Muscle of leg (tissue), 16 donors: Measurements from ENCODE around the gene FAM221A. TPM values are rescaled to one million over a fixed set of nuclear protein-coding genes. Genes with fewer than 3 reads are reported as not detected.

Experiments used
- DNase-seq: peaks from one replicate; pipeline ENCODE4 v3.0.0; 2013
- H3K27ac ChIP-seq: one replicate; pipeline ENCODE4 v1.5.1; 2013; ENCODE audit warnings: mild to moderate bottlenecking, low read length, control low read depth
- H3K27me3 ChIP-seq: one replicate; pipeline ENCODE4 v1.6.1; 2013; ENCODE audit warnings: low read length; ENCODE audit not compliant: control insufficient read depth, insufficient read depth
- H3K36me3 ChIP-seq: one replicate; pipeline ENCODE4 v1.6.1; 2013; ENCODE audit warnings: low read length; ENCODE audit not compliant: control insufficient read depth, insufficient read depth
- H3K4me1 ChIP-seq: one replicate; pipeline ENCODE4 v1.6.1; 2013; ENCODE audit warnings: low read length; ENCODE audit not compliant: control insufficient read depth, insufficient read depth
- H3K4me3 ChIP-seq: one replicate; pipeline ENCODE4 v1.5.1; 2013; ENCODE audit warnings: low read length, control low read depth
- H3K9me3 ChIP-seq: replicated peaks from 2 replicates; pipeline ENCODE4 v1.6.1; 2013; ENCODE audit warnings: low read depth, low read length; ENCODE audit not compliant: control insufficient read depth
- WGBS: methylation state at CpG from one replicate; pipeline ENCODE4 v1.1.5; 2013; ENCODE audit warnings: missing lambda C conversion rate; ENCODE audit not compliant: insufficient coverage; 5-methylcytosine and 5-hydroxymethylcytosine counted together
- long read RNA-seq, 11 donors: transcript quantifications; one replicate each; lab custom pipeline, GENCODE V29; 2026
- polyA plus RNA-seq, 8 donors: library from polyadenylated mRNA; unstranded; fragments of 120-200 nt; gene quantifications; one replicate each; pipeline versions ENCODE4 v1.2.1 to v1.2.3, GENCODE V29; 2013; ENCODE audit warnings: inconsistent platforms in 1 of 8, low replicate concordance in 1 of 8; ENCODE audit not compliant: insufficient read length in 8 of 8, insufficient read depth in 1 of 8
- total RNA-seq: library from RNA; stranded (reverse); fragments of 120-200 nt; gene quantifications from one replicate; pipeline ENCODE4 v1.2.4, GENCODE V29; 2013

The FAM221A gene, protein sequence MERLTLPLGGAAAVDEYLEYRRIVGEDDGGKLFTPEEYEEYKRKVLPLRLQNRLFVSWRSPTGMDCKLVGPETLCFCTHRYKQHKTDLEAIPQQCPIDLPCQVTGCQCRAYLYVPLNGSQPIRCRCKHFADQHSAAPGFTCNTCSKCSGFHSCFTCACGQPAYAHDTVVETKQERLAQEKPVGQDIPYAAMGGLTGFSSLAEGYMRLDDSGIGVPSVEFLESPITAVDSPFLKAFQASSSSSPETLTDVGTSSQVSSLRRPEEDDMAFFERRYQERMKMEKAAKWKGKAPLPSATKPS
- total RNA-seq: 1.9 TPM
- polyA plus RNA-seq: 1 to 10 TPM; 1.4 to 4.5 (median 2.5) TPM
- long read RNA-seq, donor 1, partial matches to known transcripts: 0 of 1 reads
- long read RNA-seq, donor 1, other reads (novel, unspliced or antisense): 0 of 1 reads
- long read RNA-seq, donor 2: 0 reads
- long read RNA-seq, donor 3, partial matches to known transcripts: 0 of 1 reads
- long read RNA-seq, donor 3, other reads (novel, unspliced or antisense): 0 of 1 reads
- long read RNA-seq, donor 4, partial matches to known transcripts: 0 of 2 reads
- long read RNA-seq, donor 4, other reads (novel, unspliced or antisense): 0 of 2 reads
- long read RNA-seq, donor 5, partial matches to known transcripts: 0 of 1 reads
- long read RNA-seq, donor 5, other reads (novel, unspliced or antisense): 0 of 1 reads
- long read RNA-seq, donor 6, partial matches to known transcripts: 0 of 2 reads
- long read RNA-seq, donor 6, other reads (novel, unspliced or antisense): 0 of 2 reads
- long read RNA-seq, donor 7, partial matches to known transcripts: 0 of 1 reads
- long read RNA-seq, donor 7, other reads (novel, unspliced or antisense): 0 of 1 reads
- long read RNA-seq, donor 8, partial matches to known transcripts: 0 of 3 reads
- long read RNA-seq, donor 8, other reads (novel, unspliced or antisense): 0 of 3 reads
- long read RNA-seq, donor 9, partial matches to known transcripts: 0 of 1 reads
- long read RNA-seq, donor 9, other reads (novel, unspliced or antisense): 0 of 1 reads
- long read RNA-seq, donor 10, partial matches to known transcripts: 0 of 2 reads
- long read RNA-seq, donor 10, other reads (novel, unspliced or antisense): 0 of 2 reads
- long read RNA-seq, donor 11: 0 reads

GRCh38 chr7:23679898-23680413 is at the start of gene FAM221A:
TSS of gene FAM221A (plus strand) at chr7:23680199. CDS start at chr7:23680219, 20 bp downstream.
- peak; percentile 91 for DNase-seq
- peak within 1 kb of the TSS; percentile 76 for H3K27ac ChIP-seq
- WGBS: under 1% methylated on average over 49 of the region's 53 CpGs
- H3K4me1 ChIP-seq: peaks cover 12% of the 10 kb centered on the region
- H3K27me3 ChIP-seq: no peaks in the 10 kb centered on the region
- H3K36me3 ChIP-seq: no peaks in the 10 kb centered on the region
- H3K9me3 ChIP-seq: no peaks in the 10 kb centered on the region
- peak within 1 kb of the TSS; percentile 59 for H3K4me3 ChIP-seq

- no peaks in the 10 kb centered on the region for H3K27me3 ChIP-seq
- WGBS: 90% methylated on average over 4 of the region's 7 CpGs
These were observed 46.6 kb upstream of the FAM221A start for GRCh38 chr7:23633417-23633816.

DNA sequence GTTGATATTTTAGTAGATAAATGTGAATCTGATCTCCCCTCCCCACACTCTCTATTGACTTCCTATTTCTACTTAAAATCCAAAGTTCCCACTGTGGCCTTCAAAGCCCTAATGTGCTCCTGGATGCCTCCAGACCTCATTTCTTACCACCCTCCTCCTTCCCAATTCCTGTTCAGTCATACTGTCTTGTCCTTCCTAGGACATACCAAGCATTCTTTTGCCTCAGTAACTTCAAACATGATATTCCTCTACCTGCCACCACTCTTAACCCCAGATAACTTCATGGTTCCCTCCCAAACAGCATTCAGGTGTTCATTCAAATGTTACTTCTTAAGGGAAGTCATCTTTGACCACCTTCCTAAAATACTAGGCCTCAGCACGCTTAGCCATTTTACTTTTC is 34.2 kb upstream of the FAM221A start:
- no peaks in the 10 kb centered on the region for H3K4me1 ChIP-seq
- DNase-seq: no peak
- H3K4me3 ChIP-seq: no peak overlapping the region
- H3K27ac ChIP-seq: no peak overlapping the region
- WGBS: no CpG with 5 or more reads among the region's 1 CpG
- H3K9me3 ChIP-seq: no peaks in the 10 kb centered on the region
- no peaks in the 10 kb centered on the region for H3K36me3 ChIP-seq
- no peaks in the 10 kb centered on the region for H3K27me3 ChIP-seq

More at GRCh38 chr7:23633417-23633816, 46.6 kb upstream of the FAM221A start:
- DNase-seq: no peak
- H3K27ac ChIP-seq: no peak overlapping the region
- H3K4me3 ChIP-seq: no peak overlapping the region
- no peaks in the 10 kb centered on the region for H3K9me3 ChIP-seq
- peaks cover 2% of the 10 kb centered on the region for H3K4me1 ChIP-seq
- no peaks in the 10 kb centered on the region for H3K36me3 ChIP-seq

- WGBS: 96% methylated on average over 4 of the region's 5 CpGs
- Histone ChIP-seq H3K36me3 (no peaks in the 10 kb centered on the region), H3K4me3 (no peak overlapping the region)
These were observed 26.1 kb upstream of the FAM221A start for GRCh38 chr7:23653942-23654341.

DNA sequence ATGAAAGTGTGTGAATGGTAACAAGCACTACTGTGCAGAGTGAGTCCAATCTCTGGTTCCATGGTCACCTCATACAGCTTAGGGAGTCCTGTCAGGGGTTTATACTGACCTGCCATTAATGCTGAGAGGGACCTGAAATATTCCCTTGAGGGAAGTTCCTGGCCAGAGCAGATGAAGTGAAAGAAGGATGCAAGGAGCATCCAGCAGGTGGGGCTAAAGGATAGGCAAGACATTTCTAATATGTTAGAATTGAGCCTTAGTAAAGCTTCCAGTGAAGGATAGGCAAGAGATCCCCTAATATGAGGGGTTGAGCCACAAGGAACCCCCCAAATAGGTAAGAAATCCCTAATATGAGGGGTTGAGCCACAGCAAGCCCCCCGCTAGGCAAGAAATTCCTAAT is 25.5 kb upstream of the FAM221A start:
- WGBS: no CpG with 5 or more reads among the region's 1 CpG
- Histone ChIP-seq H3K4me1 (no peaks in the 10 kb centered on the region), H3K36me3 (no peaks in the 10 kb centered on the region), H3K27me3 (no peaks in the 10 kb centered on the region), H3K9me3 (peaks cover 30% of the 10 kb centered on the region), H3K27ac (no peak overlapping the region), H3K4me3 (no peak overlapping the region)
- no peak for DNase-seq

More at GRCh38 chr7:23653942-23654341, 26.1 kb upstream of the FAM221A start:
- Histone ChIP-seq H3K9me3 (peaks cover 29% of the 10 kb centered on the region), H3K27ac (no peak overlapping the region), H3K4me1 (no peaks in the 10 kb centered on the region), H3K27me3 (no peaks in the 10 kb centered on the region)
- DNase-seq: no peak

DNA sequence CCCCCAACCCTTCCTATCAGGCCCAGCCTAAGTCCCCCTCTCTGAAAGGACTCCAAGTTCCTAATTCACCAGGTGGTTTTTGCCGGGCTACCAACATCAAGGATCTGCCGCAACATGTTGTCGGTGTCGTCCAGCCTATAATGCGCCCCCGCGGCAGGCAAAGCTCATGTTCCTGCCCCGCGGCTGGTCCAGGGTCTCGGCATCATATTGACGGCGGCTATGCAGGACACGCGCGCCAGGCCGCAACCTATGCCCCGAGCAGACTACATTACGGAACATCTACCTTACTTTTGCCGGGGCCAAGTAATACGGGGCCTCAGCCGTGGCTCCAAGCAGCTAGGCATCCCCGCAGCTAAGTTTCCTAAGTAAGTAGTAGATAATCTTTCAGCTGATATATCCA is 24.6 kb upstream of the FAM221A start:
- H3K27ac ChIP-seq: no peak overlapping the region
- peaks cover 30% of the 10 kb centered on the region for H3K9me3 ChIP-seq
- no peaks in the 10 kb centered on the region for H3K4me1 ChIP-seq
- DNase-seq: no peak
- no peak overlapping the region for H3K4me3 ChIP-seq
- WGBS: 97% methylated on average over 17 of the region's 22 CpGs
- no peaks in the 10 kb centered on the region for H3K27me3 ChIP-seq
- no peaks in the 10 kb centered on the region for H3K36me3 ChIP-seq

GRCh38 chr7:23658831-23659427 is 21.1 kb upstream of the FAM221A start:
- peaks cover 20% of the 10 kb centered on the region for H3K9me3 ChIP-seq
- WGBS: 92% methylated on average over 6 of the region's 7 CpGs

GRCh38 chr7:23661385-23661784 is 18.6 kb upstream of the FAM221A start:
- DNase-seq: no peak
- Histone ChIP-seq H3K4me1 (no peaks in the 10 kb centered on the region), H3K36me3 (no peaks in the 10 kb centered on the region), H3K27me3 (no peaks in the 10 kb centered on the region), H3K4me3 (no peak overlapping the region), H3K9me3 (peaks cover 4% of the 10 kb centered on the region), H3K27ac (no peak overlapping the region)
- WGBS: no CpG with 5 or more reads among the region's 3 CpGs

More at GRCh38 chr7:23658831-23659427, 21.1 kb upstream of the FAM221A start:
- no peak overlapping the region for H3K4me3 ChIP-seq
- no peak overlapping the region for H3K27ac ChIP-seq
- DNase-seq: no peak
- H3K27me3 ChIP-seq: no peaks in the 10 kb centered on the region
- H3K4me1 ChIP-seq: no peaks in the 10 kb centered on the region
- H3K36me3 ChIP-seq: no peaks in the 10 kb centered on the region

DNA sequence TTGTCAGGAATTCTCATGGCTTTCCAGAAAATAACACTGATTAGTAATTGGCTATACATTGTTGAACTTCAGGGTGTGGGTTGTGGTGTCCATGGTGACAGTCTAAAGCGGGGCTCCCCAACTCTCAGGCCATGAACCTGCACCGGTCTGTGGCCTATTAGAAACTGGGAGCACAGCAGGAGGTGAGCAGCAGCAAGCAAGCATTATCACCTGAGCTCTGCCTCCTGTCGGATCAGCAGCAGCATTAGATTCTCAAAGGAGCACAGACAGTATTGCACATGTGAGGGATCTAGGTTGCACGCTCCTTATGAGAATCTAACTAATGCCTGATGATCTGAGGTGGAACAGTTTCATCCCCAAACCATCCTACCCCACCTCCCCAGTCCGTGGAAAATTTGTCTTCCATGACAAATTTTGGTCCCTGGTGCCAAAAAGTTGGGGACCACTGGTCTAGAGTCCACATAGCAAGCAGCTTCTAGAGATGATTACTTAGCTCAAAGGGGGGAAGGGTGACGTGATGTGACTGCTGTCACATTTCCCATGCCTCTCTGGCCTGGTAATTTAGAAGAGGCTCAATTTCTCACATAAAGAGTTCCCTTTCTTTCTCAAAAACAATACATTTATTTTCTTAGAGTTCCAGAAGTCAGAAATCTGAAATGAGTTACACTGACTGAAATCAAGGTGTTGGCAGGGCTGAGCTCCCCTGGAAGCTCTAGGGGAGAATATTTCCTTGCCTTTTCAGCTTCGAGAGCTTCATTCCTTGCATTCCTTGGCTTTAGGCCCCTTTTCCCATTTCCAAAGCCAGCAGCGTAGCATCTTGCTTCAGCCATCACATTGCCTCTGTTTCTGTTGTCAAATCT is 17.6 kb upstream of the FAM221A start:
- Histone ChIP-seq H3K4me1 (no peaks in the 10 kb centered on the region), H3K9me3 (peaks cover 4% of the 10 kb centered on the region), H3K27ac (peak overlapping the region; percentile 55), H3K27me3 (no peaks in the 10 kb centered on the region), H3K4me3 (no peak overlapping the region), H3K36me3 (no peaks in the 10 kb centered on the region)
- 54% methylated on average over 4 of the region's 8 CpGs for WGBS
- DNase-seq: peak; percentile 76
